Activated CD4-positive, alpha-beta T cell treated with anti-CD3 and anti-CD28 coated beads for 4 hours (primary cell): Measurements from ENCODE around the gene PRRT1B.
"Not testable (repeated sequence)": the region's sequence is repeated elsewhere in the genome, so short reads cannot be mapped to it uniquely, and the experiment has no call there.

Source experiments
- DNase-seq, 2 donors: peaks; one replicate each; pipeline ENCODE4 v3.0.0-alpha.2; 2020

PRRT1B gene

GRCh38 chr9:131523086-131523388, 22.3 kb upstream of the PRRT1B start:
- DNase-seq = no peak

DNA sequence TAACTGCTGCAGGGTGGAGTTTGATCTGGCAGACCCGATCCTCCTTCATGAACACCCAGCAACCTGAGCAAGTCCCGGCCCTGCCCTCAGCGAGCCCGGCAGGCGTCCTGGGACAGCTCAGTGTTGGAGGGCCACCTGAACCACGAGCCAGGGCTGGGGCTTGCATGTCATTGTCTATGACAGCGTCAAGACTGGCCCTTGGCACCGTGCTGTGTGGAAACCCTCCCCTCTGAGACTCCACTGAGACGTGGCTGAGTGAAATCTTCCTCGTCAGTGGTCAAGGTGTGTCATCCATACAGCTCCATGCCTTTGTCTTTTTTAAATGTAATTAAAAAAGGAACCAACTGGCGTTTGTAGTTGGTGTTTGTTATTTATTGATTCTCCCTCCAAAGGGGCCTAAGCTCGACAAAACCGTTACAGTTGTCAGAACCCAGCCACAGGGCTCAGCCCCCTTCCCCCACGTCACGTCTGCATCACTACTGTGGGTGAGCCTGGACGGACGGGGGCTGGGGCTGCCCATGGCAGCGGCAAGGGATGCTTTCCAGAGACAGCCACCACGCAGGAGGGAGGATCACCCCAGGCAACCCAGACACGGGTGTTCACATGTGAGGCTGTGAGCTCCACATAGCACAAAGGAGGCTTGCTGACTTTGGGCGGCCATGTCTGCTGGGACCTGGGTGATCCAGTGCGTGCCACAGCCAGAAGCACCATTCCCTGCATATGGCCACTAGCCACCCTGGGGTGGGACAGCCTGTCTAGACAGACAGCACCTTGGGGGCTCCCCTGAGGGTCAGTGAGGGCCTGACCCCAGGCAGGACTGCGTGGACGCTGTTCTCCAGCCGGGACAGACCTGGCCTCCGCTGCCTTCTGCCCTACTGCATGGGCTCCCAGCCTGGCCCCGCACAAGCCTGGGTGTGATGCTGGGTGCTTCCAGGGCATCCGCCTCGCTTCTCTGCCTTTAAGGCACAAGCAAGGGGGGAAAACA, 21.6 kb upstream of the PRRT1B start:
- DNase-seq = no peak

DNA sequence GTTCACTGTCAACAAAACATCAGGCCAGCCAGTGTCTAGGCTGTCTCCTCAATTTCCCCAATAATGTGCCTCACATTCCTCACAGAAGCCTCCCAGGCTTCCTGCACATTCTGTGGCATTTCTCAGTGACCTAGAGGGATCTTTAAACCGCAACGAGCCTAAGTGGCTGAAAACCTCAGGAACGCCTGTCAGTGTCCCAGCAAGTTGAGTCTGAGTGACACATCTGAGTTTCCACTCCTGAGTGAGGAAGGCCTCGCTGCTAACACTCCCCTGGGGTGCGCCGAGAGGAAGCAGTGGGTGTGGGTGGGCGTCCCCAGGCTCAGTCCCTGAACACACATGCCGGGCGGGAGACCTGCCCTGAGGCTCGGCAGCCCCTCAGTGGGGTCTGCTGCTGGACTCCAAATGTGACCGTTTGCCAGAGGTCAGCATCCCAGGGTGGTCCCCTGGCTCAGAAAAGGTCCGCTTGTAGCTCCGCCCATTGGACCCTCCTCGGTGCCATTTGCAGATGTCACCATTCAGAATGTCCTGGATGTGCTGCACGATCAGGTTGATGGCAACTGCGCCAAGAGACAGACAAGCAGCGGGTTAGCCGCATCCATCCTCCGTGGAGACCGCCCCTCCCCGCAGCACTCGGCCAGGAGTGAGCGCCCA, 20.5 kb upstream of the PRRT1B start:
- no peak for DNase-seq

GRCh38 chr9:131525643-131526565, 19.4 kb upstream of the PRRT1B start:
- DNase-seq = no peak

GRCh38 chr9:131528186-131528585, 17.1 kb upstream of the PRRT1B start:
- DNase-seq = no peak

GRCh38 chr9:131528886-131529505, 16.3 kb upstream of the PRRT1B start:
- no peak for DNase-seq

DNA sequence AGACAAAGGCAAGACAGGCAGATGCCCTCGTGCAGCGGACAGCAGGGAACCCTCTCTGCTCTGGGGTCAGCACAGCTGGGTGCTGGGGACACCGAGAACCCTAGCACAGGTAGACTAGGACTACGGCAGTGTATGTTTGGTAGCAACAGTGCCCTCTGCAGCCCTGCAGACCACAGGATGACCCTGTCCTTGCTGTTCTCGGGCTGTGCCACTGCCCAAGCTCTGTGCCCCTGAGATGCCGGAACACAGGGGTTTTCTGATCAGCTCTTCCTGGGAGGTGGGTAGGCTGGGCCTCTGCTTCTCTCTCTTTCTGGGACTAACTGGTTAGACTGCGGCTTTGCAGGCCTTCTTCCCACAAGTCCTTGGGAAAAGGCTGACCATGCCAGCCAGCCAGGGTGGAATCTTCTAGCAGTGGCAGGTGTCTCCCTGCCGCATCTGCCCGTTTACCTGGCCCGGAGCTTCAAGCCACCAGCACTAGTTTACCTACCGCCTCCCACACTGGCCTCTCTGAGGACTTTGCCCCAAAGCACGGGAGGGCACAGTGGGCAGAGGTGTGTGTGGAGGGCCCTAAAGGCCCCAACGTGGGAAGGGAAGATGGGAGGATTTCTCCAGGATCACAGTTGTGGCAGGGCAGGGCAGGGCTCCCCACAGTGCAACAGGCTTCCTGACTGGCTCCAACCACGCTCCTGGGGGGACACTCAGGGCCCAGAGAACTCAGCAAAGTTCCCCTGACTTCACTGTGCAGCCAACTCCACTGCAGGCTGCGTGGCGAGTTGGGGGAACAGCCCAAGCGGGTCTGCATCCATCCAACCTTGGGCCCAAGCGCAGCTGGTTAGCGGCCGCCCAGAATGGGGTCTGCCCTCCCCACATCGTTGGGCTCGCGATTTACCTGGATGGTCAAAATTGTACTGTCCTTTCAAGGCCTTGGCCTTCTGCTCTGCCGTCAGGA, 15.5 kb upstream of the PRRT1B start:
- no peak for DNase-seq

- DNase-seq = no peak
These were observed 14.8 kb upstream of the PRRT1B start for GRCh38 chr9:131530546-131530919.

GRCh38 chr9:131530920-131531832, 14.1 kb upstream of the PRRT1B start, which contains the start of gene UCK1:
UCK1 (minus strand) TSS chr9:131531263; CDS start chr9:131531174, 89 bp downstream.
- DNase-seq = peak; percentile 71 to 81

DNA sequence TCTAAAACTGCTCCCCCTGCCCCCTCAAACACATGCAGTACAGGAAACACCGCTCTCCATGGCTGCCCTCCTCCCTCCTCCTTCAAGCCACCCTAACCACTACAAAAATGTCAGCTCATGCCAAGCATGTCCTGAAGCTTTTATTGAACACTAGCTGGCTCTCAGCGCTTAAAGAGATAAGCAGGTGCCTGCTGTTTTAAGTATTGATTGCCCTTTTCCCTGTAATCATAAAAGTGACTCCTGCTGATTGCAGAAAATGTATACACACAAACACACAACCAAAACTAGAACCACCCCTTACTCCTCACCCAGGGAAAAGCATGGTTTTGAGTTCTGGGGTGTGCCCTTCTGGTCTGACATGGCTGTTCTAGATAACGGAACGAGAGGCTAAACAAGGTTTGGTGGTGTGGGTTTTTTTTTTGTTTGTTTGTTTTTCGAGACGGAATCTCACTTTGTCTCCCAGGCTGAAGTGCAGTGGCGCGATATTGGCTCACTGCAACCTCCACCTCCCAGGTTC, 10.5 kb upstream of the PRRT1B start:
- no peak for DNase-seq

- DNase-seq = no peak
These were observed 7.4 kb upstream of the PRRT1B start for GRCh38 chr9:131537946-131538345.

- no peak for DNase-seq
These were observed 6.0 kb upstream of the PRRT1B start for GRCh38 chr9:131539223-131539923.

DNA sequence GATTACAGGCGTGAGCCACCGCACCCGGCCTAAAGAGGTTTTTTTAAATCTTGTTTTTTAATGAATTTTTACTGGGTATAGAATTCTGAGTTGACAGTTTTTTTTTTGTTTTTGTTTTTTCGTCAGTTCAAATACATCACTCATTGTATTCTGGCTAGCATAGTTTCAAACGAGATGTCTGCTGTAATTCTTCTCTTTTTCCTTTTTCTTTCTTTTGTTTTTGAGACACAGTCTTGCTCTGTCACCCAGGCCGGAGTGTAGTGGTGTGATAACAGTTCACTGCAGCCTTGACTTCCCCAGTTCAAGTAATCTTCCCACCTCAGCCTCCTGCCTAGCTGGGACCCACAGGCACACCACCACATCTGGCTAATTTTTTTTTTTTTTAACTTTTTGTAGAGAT, 2.2 kb upstream of the PRRT1B start:
- no peak for DNase-seq

DNA sequence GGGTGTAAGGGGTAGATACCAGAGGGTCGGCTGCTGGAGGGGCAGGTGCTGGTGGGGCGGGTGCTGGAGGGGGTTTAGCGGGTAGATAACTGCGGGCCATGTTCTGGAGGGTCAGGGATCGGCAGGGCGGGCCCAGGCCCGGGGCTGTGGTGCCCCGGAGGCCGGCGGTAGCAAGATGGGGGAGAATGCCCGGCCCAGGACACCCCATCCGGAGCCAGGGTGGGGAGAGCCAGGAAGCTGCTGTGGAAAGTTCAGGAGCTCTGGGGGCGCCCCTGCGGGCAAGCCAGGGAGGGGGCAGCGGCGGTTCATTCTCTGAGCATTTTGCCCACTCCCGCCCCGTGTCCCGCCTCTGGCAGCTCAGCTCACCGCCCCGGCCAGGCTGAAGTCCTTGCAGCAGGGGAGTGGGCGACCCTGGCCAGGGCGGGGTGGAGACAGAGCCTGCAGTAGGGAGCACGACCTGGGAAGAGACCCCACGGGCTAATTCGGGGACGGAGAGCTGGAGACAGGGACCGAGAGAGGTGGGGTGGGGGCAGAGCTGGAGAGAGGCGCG, 538 bp downstream of the PRRT1B start:
- no peak for DNase-seq

DNA sequence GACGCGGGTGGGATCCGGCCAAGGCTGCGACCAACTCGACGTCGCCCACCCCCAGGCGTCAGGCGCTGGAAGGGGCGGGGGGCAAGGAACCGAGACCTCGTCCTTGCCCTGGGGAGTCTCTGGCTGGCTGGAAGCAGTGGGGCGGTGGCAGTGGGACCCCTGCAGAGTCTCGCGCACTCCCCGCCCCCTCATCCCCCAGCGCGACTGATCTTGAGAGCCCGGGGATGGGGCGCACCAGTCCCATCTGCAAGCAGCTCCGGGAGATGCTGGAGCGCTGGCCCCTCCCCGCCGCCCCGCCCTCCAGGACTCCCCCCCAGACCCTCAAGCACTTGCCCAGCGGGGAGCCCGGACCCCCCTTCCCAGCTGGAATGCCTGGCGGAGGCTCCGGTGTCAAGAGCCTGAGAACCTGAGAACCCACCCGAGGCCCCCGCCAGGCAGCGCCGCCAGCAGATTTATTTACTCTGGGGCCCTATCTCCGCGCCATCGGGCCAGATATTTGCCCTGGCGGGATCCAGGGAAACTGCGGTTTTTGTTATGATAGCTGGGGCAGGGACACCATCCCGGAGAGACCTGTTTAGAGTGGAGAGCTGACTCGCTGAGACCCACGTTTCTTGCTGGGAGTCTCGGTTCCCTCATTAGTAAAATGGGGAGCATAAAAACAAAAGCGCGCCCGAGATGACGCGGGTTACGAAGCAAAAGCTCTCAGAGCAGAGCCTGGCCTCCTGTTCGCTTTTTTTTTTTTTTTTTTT, 1.2 kb downstream of the PRRT1B start:
- no peak for DNase-seq

GRCh38 chr9:131549186-131549585, 3.9 kb downstream of the PRRT1B start:
- DNase-seq = not testable (repeated sequence)

GRCh38 chr9:131550465-131550864, 5.1 kb downstream of the PRRT1B start:
- DNase-seq = not testable (repeated sequence)

- no peak for DNase-seq
These were observed 6.7 kb downstream of the PRRT1B start for GRCh38 chr9:131552030-131552429.
